BE2C (cell line): ENCODE results near the gene SPAG16.

Experiments
- DNase-seq: peaks from one replicate; pipeline ENCODE4 v3.0.0-alpha.2; 2020
- H3K27me3 ChIP-seq: fragments of 250-450 bp; sonication (Bioruptor Pico); 2 replicates; pipeline ENCODE4 v1.5.1; 2020; ENCODE audit warnings: mild to moderate bottlenecking
- H3K36me3 ChIP-seq: fragments of 250-450 bp; sonication (Bioruptor Pico); 2 replicates; pipeline ENCODE4 v1.5.1; 2020; ENCODE audit warnings: mild to moderate bottlenecking
- H3K4me1 ChIP-seq: fragments of 250-450 bp; sonication (Bioruptor Pico); 2 replicates; pipeline ENCODE4 v1.5.1; 2020
- H3K4me3 ChIP-seq: 2 replicates; pipeline ENCODE4 v1.5.1; 2011; ENCODE audit warnings: low read depth, low read length
- H3K9me3 ChIP-seq: fragments of 250-450 bp; sonication (Bioruptor Pico); 2 replicates; pipeline ENCODE4 v1.5.1; 2020
- TF ChIP-seq, protein P1 (sequence below): IDR thresholded peaks from 2 replicates; pipeline ENCODE4 v1.5.1; 2012; ENCODE audit warnings: mild to moderate bottlenecking, low read depth, low read length

The SPAG16 gene

DNA sequence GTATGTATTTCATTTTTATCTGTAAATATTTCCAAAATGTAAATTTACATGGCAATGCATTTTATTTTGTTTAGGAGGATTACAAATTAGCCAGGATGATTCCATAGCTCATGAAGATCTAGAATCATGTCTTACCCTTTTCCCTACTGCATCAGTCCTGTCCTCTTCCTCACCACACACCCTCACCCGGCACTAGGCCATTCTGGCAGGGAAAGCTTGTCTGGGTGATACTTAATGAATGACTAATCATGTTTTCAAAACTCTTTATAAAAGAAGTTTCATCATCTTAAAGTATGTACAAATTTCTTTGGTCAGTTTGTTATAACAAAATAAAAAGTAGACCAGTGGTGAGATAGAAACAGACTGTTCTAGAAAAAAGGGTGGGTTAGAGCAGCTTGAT lies 843.3 kb downstream of the SPAG16 start:
- Histone ChIP-seq H3K4me3 (no peak overlapping the region), H3K4me1 (peaks cover 3% of the 10 kb centered on the region), H3K36me3 (no peaks in the 10 kb centered on the region), H3K27me3 (no peaks in the 10 kb centered on the region), H3K9me3 (no peaks in the 10 kb centered on the region)
- TF ChIP-seq, protein P1, sequence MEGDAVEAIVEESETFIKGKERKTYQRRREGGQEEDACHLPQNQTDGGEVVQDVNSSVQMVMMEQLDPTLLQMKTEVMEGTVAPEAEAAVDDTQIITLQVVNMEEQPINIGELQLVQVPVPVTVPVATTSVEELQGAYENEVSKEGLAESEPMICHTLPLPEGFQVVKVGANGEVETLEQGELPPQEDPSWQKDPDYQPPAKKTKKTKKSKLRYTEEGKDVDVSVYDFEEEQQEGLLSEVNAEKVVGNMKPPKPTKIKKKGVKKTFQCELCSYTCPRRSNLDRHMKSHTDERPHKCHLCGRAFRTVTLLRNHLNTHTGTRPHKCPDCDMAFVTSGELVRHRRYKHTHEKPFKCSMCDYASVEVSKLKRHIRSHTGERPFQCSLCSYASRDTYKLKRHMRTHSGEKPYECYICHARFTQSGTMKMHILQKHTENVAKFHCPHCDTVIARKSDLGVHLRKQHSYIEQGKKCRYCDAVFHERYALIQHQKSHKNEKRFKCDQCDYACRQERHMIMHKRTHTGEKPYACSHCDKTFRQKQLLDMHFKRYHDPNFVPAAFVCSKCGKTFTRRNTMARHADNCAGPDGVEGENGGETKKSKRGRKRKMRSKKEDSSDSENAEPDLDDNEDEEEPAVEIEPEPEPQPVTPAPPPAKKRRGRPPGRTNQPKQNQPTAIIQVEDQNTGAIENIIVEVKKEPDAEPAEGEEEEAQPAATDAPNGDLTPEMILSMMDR: no peak
- no peak for DNase-seq

DNA sequence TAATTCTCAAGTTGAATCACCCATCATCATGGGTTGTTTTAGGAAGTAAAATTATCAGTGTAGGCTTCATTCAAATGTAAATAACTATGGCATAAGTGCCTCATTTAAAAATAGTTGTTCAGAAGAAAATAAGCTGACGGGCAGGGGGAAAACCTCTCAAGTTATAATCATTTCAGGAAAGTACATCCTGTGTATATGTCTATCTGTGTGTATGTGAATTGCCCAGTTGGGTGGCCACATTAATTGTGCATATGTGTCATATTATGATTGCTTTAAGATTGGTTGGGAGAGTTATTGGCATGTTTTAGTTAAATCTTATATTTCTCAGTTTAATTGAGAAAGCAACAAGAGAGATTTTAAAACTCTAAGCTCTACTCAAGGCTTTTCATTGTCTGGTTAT lies 843.8 kb downstream of the SPAG16 start:
- no peaks in the 10 kb centered on the region for H3K9me3 ChIP-seq
- TF ChIP-seq, protein P1: no peak
- H3K36me3 ChIP-seq: no peaks in the 10 kb centered on the region
- H3K4me3 ChIP-seq: no peak overlapping the region
- H3K4me1 ChIP-seq: peaks cover 3% of the 10 kb centered on the region
- H3K27me3 ChIP-seq: no peaks in the 10 kb centered on the region
- DNase-seq: no peak

DNA sequence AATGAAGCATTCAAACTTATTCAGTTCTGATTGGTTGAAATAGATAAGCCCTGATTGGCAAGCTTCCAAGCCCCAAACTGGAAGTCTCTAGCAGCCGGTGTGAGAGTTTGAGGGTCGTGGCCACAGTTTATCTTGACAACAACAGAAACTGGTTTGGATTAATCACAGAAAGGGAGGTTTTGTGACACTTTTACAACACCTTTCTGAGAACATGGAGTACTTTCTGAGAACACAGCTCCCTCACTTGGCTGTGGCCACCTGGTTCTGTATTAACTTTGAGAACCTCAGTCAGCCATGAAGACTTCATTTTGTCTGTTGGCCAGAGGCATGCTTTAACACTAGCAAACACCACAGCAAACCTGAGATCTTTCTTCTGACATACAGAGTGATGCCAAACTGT lies 845.9 kb downstream of the SPAG16 start:
- Histone ChIP-seq H3K9me3 (no peaks in the 10 kb centered on the region), H3K36me3 (no peaks in the 10 kb centered on the region), H3K4me3 (no peak overlapping the region), H3K27me3 (no peaks in the 10 kb centered on the region), H3K4me1 (peaks cover 3% of the 10 kb centered on the region)
- DNase-seq: no peak
- TF ChIP-seq, protein P1: no peak

DNA sequence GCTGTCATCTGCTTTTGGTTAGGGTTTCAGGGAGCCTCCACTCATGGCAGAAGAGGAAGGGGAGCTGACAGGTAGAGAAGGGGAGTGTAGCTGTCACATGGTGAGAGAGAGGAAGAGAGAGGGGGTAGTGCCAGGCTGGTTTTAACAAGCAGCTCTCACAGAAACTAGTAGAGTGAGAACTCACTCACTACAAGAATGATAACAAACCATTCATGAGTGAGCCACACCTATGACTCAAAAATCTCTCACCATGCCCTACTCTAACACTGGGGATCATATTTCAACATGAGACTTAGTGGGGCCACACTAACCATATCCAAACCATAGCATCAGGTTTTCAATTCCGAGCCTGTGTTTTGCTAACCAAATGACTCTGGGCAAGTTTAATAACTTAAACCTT lies 851.7 kb downstream of the SPAG16 start:
- H3K36me3 ChIP-seq: no peaks in the 10 kb centered on the region
- DNase-seq: no peak
- H3K4me1 ChIP-seq: no peaks in the 10 kb centered on the region
- H3K27me3 ChIP-seq: no peaks in the 10 kb centered on the region
- H3K4me3 ChIP-seq: no peak overlapping the region
- TF ChIP-seq, protein P1: no peak
- H3K9me3 ChIP-seq: no peaks in the 10 kb centered on the region

DNA sequence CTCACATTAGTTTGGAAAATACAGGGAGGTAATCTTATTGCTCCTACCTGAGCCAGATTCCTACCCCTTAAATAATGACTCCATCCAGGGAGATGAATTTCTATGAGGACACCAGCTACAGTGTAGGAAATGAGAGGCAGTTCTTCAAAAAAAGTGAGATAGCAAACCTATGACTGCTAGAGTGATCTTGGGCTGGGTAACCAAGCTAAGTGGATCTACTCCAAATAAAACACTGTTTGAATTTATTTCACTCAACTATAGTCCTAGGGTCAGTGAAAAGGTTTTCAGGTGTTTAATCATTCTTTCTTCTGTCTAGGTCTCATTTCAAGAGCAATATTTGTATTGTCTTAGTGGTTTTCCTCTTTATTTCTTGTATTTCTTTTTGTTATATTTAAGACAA lies 854.5 kb downstream of the SPAG16 start:
- no peaks in the 10 kb centered on the region for H3K9me3 ChIP-seq
- H3K27me3 ChIP-seq: no peaks in the 10 kb centered on the region
- no peaks in the 10 kb centered on the region for H3K4me1 ChIP-seq
- TF ChIP-seq, protein P1: no peak
- H3K36me3 ChIP-seq: no peaks in the 10 kb centered on the region
- no peak for DNase-seq
- no peak overlapping the region for H3K4me3 ChIP-seq

DNA sequence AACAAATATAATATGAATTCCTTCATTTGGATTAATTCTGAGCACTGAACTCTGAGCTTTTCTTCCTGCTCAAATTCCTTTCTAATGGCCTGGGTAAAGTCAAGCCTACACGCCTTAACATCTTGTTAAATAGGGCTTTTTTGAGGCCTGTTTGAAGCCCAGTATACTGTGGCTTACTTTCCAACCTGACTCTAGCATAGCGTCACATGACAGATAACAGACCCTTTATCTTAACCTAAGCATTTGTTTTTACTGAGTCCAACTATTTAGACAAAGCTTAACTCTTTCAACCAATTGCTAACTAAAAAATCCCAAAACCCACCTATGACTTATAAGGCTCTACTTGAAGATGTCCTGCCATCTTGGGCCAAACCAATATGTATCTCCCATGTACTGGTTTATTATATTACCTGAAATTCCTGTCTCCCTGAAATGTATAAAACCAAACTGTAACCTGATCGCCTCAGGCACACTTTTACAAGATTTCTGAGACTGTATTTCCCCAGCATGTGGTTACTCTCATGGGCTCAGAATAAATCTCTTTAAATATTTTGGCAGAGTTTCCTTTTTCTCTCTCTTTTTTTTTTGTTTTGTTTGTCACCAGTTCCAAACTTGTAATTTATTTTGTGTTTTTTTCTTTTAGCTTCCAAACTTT lies 855.5 kb downstream of the SPAG16 start:
- Histone ChIP-seq H3K4me1 (no peaks in the 10 kb centered on the region), H3K4me3 (no peak overlapping the region), H3K36me3 (no peaks in the 10 kb centered on the region), H3K27me3 (no peaks in the 10 kb centered on the region), H3K9me3 (no peaks in the 10 kb centered on the region)
- TF ChIP-seq, protein P1: no peak
- no peak for DNase-seq
